ENCODE measurements around the gene RAB11FIP3. TPM values are rescaled to one million over a fixed set of nuclear protein-coding genes. Genes with fewer than 3 reads are reported as not detected.

The RAB11FIP3 gene
- total RNA-seq, 8 experiments from 2014 or later: 13.6 to 32.6 (median 25.2) TPM

DNA sequence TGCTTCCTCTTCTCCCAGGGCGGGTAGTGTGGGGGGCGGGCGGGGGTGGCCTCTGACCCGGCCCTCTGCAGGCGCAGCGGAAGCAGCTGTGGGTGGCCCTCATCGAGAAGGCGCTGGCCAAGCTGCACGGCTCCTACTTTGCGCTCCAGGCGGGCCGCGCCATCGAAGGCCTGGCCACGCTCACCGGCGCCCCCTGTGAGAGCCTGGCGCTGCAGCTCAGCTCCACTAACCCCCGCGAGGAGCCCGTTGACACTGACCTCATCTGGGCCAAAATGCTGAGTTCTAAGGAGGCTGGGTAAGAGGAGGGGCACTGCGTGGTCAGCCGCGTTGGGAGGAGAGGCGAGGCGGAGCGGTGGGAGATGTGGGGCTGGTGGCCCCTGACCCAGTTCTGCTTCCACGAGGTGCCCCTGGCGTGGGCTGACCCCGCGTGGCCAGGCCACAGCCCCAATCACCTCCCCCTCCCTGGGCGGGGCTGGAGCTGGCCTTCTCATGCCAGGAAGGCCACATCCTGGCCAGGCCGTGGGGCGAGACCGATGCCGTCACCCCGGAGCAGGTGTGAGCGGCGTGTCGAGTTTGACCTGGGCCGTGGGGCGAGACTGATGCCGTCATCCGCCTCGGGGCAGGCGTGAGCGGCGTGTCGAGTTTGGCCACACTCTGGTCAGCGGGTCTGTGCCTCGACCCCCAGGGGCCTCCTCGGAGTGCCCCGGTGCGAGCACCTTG, 124.3 kb downstream of the RAB11FIP3 start:
- 92 to 100% (median 100%) methylated on average over 1 to 5 of the region's 54 CpGs; no CpG with 5 or more reads in 7 of the 10 experiments for WGBS, 10 experiments
- H3K4me3 ChIP-seq: no peak overlapping the region
- in situ Hi-C loops (cut with MboI; ENCODE audit: low pct_unique_long_range_greater_than_20kb in 2 of 9, low sequenced_read_pairs in 9 of 9, unreplicated experiment in 9 of 9): no loop called here
- ATAC-seq (replicated peaks in 6 of 8): no peak
- H3K4me1 ChIP-seq (replicated peaks in 1 of 2): peaks cover 9 to 10% of the 10 kb centered on the region in 2 donors
- no peak overlapping the region for H3K27ac ChIP-seq

DNA sequence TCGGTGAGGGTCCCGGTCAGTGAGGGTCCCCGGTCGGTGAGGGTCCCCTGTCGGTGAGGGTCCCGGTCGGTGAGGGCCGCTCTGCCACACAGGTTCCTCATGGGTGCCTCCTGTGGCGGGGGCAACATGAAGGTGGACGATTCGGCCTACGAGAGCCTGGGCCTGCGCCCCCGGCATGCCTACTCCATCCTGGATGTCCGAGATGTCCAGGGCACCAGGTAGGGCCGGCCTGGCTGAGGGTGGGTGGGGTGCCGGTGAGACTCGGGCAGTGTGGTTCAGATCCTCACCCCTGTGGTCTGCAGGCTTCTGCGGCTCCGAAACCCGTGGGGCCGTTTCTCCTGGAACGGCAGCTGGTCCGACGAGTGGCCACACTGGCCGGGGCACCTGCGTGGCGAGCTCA, 125.8 kb downstream of the RAB11FIP3 start:
- no peak for ATAC-seq (replicated peaks in 6 of 8)
- 100% methylated on average over 1 to 2 of the region's 28 CpGs; no CpG with 5 or more reads in 7 of the 10 experiments for WGBS, 10 experiments
- in situ Hi-C loops (cut with MboI; ENCODE audit: low pct_unique_long_range_greater_than_20kb in 2 of 9, low sequenced_read_pairs in 9 of 9, unreplicated experiment in 9 of 9): no loop called here
- no peak overlapping the region for H3K4me3 ChIP-seq
- H3K4me1 ChIP-seq (replicated peaks in 1 of 2): peaks cover 10 to 21% of the 10 kb centered on the region in 2 donors
- H3K27ac ChIP-seq: no peak overlapping the region

DNA sequence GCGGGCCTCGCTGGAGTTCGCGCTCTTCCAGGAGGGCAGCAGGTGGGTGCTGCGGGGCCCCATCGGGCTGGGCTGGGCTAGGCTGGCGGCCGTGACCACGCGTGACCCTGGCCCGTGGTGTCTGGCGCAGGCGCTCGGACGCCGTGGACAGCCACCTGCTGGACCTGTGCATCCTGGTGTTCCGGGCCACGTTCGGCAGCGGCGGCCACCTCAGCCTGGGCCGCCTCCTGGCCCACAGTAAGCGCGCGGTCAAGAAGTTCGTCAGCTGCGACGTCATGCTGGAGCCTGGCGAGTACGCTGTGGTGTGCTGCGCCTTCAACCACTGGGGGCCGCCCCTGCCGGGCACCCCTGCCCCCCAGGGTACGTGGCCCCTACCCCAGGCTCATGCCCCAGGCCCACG, 126.7 kb downstream of the RAB11FIP3 start:
- no peak for ATAC-seq (replicated peaks in 6 of 8)
- Histone ChIP-seq H3K27ac (no peak overlapping the region), H3K4me3 (no peak overlapping the region), H3K4me1 (replicated peaks in 1 of 2) (peaks cover 7 to 21% of the 10 kb centered on the region in 2 donors)
- no CpG with 5 or more reads among the region's 35 CpGs for WGBS, 10 experiments
- in situ Hi-C loops (cut with MboI; ENCODE audit: low pct_unique_long_range_greater_than_20kb in 2 of 9, low sequenced_read_pairs in 9 of 9, unreplicated experiment in 9 of 9): no loop called here

DNA sequence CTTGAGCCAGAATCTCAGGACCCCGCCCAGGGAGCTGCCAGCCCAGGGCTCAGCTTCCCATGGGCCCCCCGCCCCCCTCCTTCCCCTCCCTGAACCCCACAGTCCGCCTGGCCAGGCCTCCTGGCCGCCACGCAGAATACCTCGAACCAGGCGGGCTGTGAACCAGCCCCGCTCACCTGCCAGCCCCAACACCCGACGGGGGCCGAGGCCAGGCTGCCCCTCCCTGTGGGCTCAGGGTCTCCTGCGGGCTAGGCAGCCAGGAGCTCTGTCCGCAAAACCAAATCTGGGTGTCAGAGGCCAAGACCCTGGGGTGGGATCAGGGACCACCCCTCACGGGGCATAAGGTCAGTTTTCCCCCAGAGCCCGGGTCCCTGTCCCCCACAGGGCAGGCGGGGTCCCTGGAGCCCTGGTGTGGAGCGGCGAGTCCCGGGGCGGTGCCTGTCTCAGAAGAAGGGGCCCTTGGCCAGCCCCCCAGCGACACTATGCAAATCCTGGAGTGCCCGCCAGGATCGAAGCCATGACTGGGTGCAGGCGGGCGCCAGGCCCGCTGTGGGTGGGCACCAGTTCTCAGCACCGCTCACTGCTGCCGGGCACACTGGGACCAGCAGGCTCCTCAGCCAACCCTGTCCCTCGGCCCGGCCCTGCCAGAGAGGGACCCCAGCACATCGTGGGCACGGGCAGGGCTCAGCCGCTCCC, 128.3 kb downstream of the RAB11FIP3 start:
- no peak overlapping the region for H3K4me3 ChIP-seq
- ATAC-seq (replicated peaks in 6 of 8): no peak
- 94% methylated on average over 7 of the region's 33 CpGs; no CpG with 5 or more reads in 9 of the 10 experiments for WGBS, 10 experiments
- no peak overlapping the region for H3K27ac ChIP-seq
- H3K4me1 ChIP-seq (replicated peaks in 1 of 2): peaks cover 11 to 26% of the 10 kb centered on the region in 2 donors
- in situ Hi-C loops (cut with MboI; ENCODE audit: low pct_unique_long_range_greater_than_20kb in 2 of 9, low sequenced_read_pairs in 9 of 9, unreplicated experiment in 9 of 9): no loop called here

DNA sequence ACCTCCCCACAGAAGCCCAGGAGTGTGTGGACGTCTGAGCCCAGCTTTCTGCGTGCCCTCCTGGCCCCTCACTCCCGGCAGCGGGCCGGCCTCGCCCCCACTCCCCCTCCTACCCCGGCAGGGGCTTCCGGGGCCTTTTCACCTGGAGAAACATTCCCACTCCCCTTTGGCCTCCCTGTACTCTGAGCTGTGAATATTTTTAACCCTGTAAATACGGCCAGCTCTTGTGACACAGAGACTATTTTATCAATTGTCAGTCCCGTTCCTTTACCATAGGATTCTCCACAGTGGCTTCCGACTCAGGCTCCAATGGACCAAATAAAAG, 128.8 kb downstream of the RAB11FIP3 start:
- H3K4me1 ChIP-seq (replicated peaks in 1 of 2): peaks cover 16 to 29% of the 10 kb centered on the region in 2 donors
- no peak for ATAC-seq (replicated peaks in 6 of 8)
- 33 to 42% methylated on average over 2 to 3 of the region's 11 CpGs; no CpG with 5 or more reads in 8 of the 10 experiments for WGBS, 10 experiments
- in situ Hi-C loops (cut with MboI; ENCODE audit: low pct_unique_long_range_greater_than_20kb in 2 of 9, low sequenced_read_pairs in 9 of 9, unreplicated experiment in 9 of 9): no loop called here
- no peak overlapping the region for H3K27ac ChIP-seq
- H3K4me3 ChIP-seq: no peak overlapping the region

DNA sequence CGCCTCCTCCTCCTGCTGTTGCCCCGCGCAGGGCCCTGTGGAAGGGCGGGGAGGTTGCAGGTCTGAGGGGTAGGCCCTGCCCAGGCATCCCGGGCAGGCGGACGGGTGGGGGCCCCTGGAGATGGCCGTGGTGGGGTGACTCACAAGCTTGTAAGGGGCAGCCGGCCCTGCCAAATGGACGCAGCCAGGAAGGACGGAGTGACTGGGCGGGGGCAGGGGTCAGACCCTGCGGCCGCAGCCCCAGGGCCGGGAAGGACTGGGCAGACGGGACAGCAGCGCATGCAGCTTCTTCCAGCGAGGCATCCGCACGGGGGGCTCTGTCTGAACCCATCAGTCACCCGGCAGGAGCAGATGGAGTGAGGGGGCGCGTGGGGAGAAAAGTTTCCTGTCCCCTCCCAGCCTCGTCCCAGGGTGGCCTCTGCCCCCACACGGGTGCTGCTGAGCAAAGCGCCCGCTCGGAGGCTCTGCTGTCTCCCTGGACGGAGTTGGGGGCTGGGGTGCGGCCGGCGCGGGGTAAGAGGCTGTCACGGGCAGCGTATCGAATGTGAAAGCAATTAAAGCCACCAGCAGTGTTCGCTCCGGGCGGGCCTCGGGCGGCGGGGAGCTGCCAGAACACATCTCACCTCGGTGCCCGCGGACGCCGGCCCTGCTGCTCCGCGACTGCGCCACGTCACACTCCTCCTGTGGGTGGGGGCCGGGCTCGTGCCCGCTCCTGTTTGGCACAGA, 129.4 kb downstream of the RAB11FIP3 start:
- ATAC-seq (replicated peaks in 6 of 8): peak in 5 of 8 experiments; percentile 19 to 77 (median 44)
- in situ Hi-C loops (cut with MboI; ENCODE audit: low pct_unique_long_range_greater_than_20kb in 2 of 9, low sequenced_read_pairs in 9 of 9, unreplicated experiment in 9 of 9): no loop called here
- peaks cover 22 to 31% of the 10 kb centered on the region in 2 donors for H3K4me1 ChIP-seq (replicated peaks in 1 of 2)

DNA sequence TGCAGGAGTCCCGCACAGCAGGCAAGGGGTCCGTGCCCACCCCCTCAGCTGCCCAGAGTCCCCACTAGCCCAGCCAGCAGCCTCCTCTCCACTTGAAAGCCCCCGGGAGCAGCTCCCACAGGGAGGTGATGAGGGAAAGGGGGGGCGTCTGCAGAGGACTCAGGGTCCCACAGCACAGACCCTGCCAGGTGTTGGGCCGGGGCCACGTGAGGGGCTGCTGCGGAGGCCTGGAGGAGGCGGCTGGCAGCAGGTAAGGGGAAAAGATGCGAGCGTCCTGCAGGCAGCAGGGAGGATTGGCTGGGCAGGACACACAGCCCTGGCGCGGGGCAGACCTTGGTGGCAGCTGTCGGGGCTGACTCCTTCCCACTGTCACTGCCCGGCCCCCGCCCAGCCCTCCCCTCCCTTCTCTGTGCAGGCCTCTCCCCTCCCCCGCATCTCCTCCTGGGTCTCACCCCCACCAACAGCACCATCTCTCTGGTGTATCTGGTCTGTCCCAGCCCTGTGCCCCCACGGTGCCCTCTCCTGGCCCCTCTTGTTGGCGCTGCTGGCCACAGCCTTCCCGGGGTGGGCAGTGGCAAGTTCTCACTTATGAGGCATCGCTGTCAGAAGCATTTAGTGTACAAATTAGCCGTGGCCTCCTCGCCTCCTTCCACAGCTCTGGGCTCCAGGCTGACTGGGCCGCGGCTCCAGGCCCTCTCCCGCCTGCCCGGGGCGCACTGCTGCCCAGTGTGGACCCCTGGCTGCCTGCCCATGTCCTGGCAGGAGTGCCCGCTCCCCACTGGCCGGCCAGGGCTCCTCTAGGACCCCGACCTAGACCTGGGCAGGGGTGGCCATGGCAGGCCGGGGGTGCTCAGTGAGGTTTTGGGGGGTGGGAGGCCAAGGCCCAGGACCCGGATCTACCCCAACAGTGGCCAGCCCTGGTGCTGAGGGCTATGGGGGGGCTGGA, 130.4 kb downstream of the RAB11FIP3 start:
- ATAC-seq (replicated peaks in 6 of 8): peak in 4 of 8 experiments; percentile 4 to 16 (median 10)

More for the DNA sequence above, 129.4 kb downstream of the RAB11FIP3 start:
- 17 to 74% (median 65%) methylated on average over 1 to 4 of the region's 54 CpGs; no CpG with 5 or more reads in 7 of the 10 experiments for WGBS, 10 experiments
- H3K4me3 ChIP-seq: no peak overlapping the region
- no peak overlapping the region for H3K27ac ChIP-seq

DNA sequence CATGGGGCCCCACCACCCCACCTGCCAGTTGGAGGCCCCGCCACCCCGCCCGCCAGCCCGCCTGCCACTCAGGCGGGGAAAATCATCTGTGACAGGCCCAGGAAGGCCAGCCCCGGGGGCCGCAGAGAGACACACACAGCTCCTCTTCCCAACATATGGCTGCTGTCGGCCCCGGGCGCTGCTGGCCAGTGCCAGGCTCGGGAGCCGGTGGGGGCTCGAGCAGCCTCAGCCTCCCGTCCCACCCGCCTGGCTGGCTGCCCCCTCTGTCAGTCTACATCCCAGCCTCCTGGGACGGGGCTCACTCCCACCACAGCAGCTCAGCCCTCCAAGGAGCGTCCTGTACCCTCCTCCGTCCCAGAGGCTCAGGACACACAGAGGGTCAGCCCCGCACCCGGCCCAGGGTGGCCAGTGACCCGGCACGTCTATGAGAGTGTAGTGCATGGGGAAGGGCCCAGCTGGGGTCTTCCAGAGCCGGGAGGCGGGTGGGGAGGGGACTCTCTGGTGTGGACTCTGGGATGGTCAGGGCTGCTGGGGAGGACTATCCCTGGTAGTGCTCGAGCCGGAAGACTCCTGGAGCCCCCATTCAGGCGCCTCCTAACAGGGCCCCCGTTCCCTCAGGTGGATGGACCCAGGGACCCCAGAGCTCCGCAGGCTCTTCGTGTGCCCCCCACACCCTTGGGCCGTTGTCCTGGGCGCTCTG, 131.2 kb downstream of the RAB11FIP3 start:
- Histone ChIP-seq H3K4me1 (replicated peaks in 1 of 2) (peaks cover 29 to 34% of the 10 kb centered on the region in 2 donors), H3K4me3 (no peak overlapping the region), H3K27ac (no peak overlapping the region)
- in situ Hi-C loops (cut with MboI; ENCODE audit: low pct_unique_long_range_greater_than_20kb in 2 of 9, low sequenced_read_pairs in 9 of 9, unreplicated experiment in 9 of 9): no loop called here
- ATAC-seq (replicated peaks in 6 of 8): no peak
- 70% methylated on average over 2 of the region's 32 CpGs; no CpG with 5 or more reads in 9 of the 10 experiments for WGBS, 10 experiments

More for the DNA sequence above, 130.4 kb downstream of the RAB11FIP3 start:
- Histone ChIP-seq H3K4me1 (replicated peaks in 1 of 2) (peaks cover 26 to 31% of the 10 kb centered on the region in 2 donors), H3K27ac (no peak overlapping the region), H3K4me3 (no peak overlapping the region)
- in situ Hi-C loops (cut with MboI; ENCODE audit: low pct_unique_long_range_greater_than_20kb in 2 of 9, low sequenced_read_pairs in 9 of 9, unreplicated experiment in 9 of 9): no loop called here
- WGBS, 10 experiments: 100% methylated on average over 1 of the region's 32 CpGs; no CpG with 5 or more reads in 9 of the 10 experiments

DNA sequence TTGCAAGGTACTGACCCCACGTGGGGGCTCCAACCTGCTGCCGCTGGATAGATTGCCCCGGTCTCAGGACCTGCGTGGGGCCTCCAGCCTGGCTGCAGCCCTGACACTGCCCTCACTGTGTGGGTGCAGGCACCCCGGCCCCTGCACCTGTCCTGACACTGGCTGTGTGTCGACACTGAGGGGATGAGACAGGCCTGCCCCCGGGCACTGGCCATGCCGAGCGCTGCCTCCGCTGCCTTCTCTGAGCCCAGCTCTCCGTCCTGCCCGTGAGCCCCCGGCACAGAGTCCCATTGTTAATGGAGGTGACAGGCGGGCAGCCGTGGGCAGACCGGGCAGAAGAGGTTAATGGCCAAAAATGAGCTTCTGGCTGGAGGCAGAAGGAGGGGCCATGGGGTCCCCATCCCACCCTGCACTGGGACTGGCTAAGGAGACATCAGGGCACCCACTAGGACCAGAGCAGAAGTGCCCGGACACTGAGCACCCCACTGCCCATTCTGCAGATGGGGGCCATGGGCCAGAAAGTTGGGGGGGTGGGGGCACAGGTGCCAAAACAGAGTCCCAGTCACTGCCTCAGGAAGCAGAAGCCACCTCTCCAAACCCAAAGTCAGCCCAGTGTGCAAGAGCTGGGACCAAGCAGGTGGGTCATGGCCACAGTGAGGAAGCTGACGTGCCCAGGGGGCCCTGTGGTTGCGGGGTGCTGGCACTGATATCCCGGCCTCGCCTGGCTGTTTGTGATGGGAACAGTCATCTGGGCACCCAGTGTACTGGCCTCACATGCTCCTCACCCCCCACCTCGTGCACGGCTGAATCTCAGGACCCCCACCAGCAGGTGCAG, 132.2 kb downstream of the RAB11FIP3 start:
- Histone ChIP-seq H3K4me3 (no peak overlapping the region), H3K27ac (no peak overlapping the region), H3K4me1 (replicated peaks in 1 of 2) (peaks cover 29 to 34% of the 10 kb centered on the region in 2 donors)
- in situ Hi-C loops (cut with MboI; ENCODE audit: low pct_unique_long_range_greater_than_20kb in 2 of 9, low sequenced_read_pairs in 9 of 9, unreplicated experiment in 9 of 9): no loop called here
- WGBS, 10 experiments: 8 to 90% (median 67%) methylated on average over 1 to 5 of the region's 23 CpGs; no CpG with 5 or more reads in 6 of the 10 experiments
- ATAC-seq (replicated peaks in 6 of 8): no peak

DNA sequence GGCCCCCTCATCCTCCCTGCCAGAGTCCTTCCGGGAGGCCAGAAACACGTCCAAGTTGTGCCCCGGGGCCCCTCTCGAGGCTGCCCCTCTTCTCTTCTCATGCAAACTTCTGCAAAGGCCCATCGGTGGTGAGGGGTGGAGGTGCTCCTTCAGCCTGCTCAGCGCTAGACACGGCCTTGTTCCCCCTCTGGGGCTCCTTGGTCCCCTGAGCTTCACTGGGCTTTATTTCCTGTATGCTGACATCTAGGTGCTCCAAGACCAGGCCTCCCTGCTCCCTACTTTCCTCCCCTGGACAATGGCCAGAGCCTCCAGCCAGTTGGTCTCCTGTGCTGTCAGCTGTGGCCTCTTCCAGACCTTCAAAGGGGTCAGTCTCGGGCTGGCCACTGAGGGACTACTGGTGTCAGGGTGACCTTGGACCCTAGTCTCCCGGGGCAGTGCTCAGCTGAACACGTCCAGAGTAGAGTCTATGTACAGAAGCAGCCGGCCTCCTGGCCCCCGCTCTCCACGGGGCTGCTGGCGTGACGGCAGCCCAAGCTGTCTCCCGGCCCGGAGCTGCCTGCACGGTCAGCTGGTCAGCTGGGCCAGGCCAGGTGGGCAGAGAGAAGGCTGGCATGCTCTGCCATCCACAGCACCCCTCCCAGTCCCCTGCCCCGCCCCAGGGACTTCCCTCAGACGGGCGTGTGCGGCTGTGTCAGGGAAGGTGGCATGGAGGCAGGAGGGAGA, 133.0 kb downstream of the RAB11FIP3 start:
- 22 to 76% (median 68%) methylated on average over 2 to 9 of the region's 22 CpGs; no CpG with 5 or more reads in 5 of the 10 experiments for WGBS, 10 experiments
- Histone ChIP-seq H3K4me3 (no peak overlapping the region), H3K4me1 (replicated peaks in 1 of 2) (peaks cover 29 to 34% of the 10 kb centered on the region in 2 donors), H3K27ac (no peak overlapping the region)
- ATAC-seq (replicated peaks in 6 of 8): no peak
- in situ Hi-C loops (cut with MboI; ENCODE audit: low pct_unique_long_range_greater_than_20kb in 2 of 9, low sequenced_read_pairs in 9 of 9, unreplicated experiment in 9 of 9): no loop called here

DNA sequence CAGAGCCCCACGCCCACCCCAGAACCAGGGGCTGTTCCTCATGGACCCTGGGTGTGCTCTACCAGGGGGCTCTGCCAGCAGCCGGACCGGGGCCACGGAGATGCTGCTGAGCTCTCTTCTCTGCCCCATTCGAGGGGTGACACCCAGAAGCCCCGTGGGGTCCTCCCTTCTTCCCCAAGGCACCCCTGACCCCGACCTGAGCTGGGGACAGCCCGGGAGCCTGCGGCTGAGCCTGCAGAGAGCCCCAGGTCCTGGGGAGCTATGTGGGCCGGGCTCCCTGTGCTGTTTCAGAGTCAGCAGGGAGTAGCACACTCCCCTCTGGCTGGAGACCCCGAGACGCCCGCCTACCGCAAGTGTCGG, 133.6 kb downstream of the RAB11FIP3 start:
- peak in 2 of 8 experiments; percentile 0 to 1 for ATAC-seq (replicated peaks in 6 of 8)
- H3K4me3 ChIP-seq: no peak overlapping the region
- no peak overlapping the region for H3K27ac ChIP-seq
- H3K4me1 ChIP-seq (replicated peaks in 1 of 2): peaks cover 29 to 32% of the 10 kb centered on the region in 2 donors
- 90 to 100% methylated on average over 1 to 2 of the region's 15 CpGs; no CpG with 5 or more reads in 8 of the 10 experiments for WGBS, 10 experiments
- in situ Hi-C loops (cut with MboI; ENCODE audit: low pct_unique_long_range_greater_than_20kb in 2 of 9, low sequenced_read_pairs in 9 of 9, unreplicated experiment in 9 of 9): no loop called here

Data from motor neuron (in vitro differentiated cells).